Skeletal muscle satellite cell (primary cell): ENCODE data around the gene POLR3E.
"Not testable (repeated sequence)": the region's sequence is repeated elsewhere in the genome, so short reads cannot be mapped to it uniquely, and the experiment has no call there.

Experiments used
- H3K27me3 ChIP-seq: 2 replicates; pipeline ENCODE4 v1.7.0; 2013; ENCODE audit warnings: low read length; ENCODE audit not compliant: control insufficient read depth, insufficient read depth
- H3K36me3 ChIP-seq: 2 replicates; pipeline ENCODE4 v1.7.0; 2013; ENCODE audit warnings: mild to moderate bottlenecking, control low read depth, low read length; ENCODE audit not compliant: insufficient read depth
- H3K4me1 ChIP-seq: 2 replicates; pipeline ENCODE4 v1.7.0; 2013; ENCODE audit warnings: low read length; ENCODE audit not compliant: control insufficient read depth, insufficient read depth
- H3K4me2 ChIP-seq: 2 replicates; pipeline ENCODE4 v1.7.0; 2013; ENCODE audit warnings: mild to moderate bottlenecking, low read length
- H3K4me3 ChIP-seq: 2 replicates; pipeline ENCODE4 v1.7.0; 2013; ENCODE audit warnings: low read length
- H3K9ac ChIP-seq: 2 replicates; pipeline ENCODE4 v1.7.0; 2013; ENCODE audit warnings: mild to moderate bottlenecking, low read depth, low read length, moderate library complexity
- H3K9me3 ChIP-seq: replicated peaks from 2 replicates; pipeline ENCODE4 v1.7.0; 2013; ENCODE audit warnings: mild to moderate bottlenecking, control low read depth, low read length

The POLR3E gene

DNA sequence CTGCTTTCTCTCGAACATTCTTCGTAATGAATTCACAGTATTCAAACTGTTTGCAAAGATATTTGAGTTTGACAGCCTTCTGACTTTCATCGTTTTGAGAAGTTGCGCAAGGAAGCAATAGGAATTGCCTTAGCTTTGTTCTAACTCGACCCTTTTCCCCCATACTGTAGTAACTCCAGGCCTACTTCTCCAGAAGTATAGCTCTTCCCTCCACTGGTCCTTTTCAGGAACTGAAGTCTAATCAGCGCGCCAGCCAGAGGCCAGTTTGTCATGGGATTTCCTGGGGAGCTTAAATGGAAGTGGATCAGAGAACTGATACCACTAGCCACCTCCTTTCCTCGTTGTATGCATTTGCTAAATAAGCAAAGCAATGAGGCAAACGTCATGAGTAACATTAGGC lies 49.3 kb downstream of the POLR3E start:
- H3K9me3 ChIP-seq: no peaks in the 10 kb centered on the region
- no peak overlapping the region for H3K4me2 ChIP-seq
- H3K36me3 ChIP-seq: peaks cover 64% of the 10 kb centered on the region
- H3K4me3 ChIP-seq: no peak overlapping the region
- no peaks in the 10 kb centered on the region for H3K4me1 ChIP-seq
- no peak overlapping the region for H3K9ac ChIP-seq
- H3K27me3 ChIP-seq: no peaks in the 10 kb centered on the region

DNA sequence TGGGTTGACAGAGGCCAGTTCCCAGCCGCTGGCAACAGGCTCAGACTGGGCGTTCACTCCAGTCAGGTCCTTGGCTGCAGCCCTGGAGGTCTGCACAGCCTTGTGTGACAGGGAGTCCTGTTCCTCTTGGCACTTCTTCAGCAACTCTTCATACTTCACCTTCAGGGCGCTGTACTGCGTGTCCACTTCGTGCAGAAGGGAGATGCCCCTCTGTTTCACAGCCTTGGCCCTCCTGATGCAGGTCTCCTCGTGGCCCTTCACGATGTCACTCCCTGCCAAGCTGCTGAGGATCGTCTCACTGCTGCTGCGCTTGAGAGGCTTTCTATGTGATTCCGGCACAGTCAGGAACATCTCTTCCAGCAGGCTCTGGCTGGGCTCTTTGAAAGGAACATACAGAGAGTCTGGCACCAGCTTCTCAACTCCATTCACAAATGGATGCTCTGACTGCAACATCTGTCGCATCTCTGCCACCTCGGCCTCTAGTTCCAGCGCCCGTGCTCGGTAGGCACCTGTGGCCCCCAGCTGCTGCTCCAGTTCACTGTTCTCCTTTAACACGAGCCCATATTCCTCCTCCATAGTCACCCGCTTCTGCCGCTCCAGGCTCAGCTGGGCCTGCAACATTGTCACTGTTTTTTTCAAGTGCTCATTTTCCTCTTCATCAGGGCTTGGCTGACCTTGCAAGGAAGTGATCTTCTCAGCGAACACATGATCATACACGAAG lies 50.1 kb downstream of the POLR3E start:
- Histone ChIP-seq H3K9ac (no peak overlapping the region), H3K9me3 (no peaks in the 10 kb centered on the region), H3K36me3 (peaks cover 71% of the 10 kb centered on the region), H3K4me2 (no peak overlapping the region), H3K27me3 (no peaks in the 10 kb centered on the region), H3K4me1 (no peaks in the 10 kb centered on the region), H3K4me3 (no peak overlapping the region)

DNA sequence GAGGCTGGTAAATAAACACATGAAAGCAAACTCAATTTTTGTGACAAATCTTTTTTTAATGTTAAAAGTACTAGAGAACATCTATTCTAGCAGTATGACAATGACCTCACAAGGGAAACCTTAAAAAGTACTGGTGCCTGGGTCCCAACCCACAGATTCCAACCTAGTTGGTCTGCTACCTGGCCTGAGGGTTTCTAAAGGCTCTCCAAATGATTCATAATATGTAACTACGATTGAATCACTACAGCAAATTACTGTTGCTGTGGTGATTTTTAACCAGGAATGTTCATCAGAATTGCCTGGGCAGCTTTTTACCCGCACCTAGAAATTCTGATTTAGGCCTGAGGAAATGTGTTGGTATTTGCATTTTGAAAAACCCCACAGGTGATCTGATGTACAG lies 51.1 kb downstream of the POLR3E start:
- no peaks in the 10 kb centered on the region for H3K9me3 ChIP-seq
- peaks cover 10% of the 10 kb centered on the region for H3K4me1 ChIP-seq
- no peak overlapping the region for H3K4me2 ChIP-seq
- no peak overlapping the region for H3K4me3 ChIP-seq
- H3K9ac ChIP-seq: no peak overlapping the region
- H3K27me3 ChIP-seq: no peaks in the 10 kb centered on the region
- H3K36me3 ChIP-seq: peaks cover 67% of the 10 kb centered on the region

DNA sequence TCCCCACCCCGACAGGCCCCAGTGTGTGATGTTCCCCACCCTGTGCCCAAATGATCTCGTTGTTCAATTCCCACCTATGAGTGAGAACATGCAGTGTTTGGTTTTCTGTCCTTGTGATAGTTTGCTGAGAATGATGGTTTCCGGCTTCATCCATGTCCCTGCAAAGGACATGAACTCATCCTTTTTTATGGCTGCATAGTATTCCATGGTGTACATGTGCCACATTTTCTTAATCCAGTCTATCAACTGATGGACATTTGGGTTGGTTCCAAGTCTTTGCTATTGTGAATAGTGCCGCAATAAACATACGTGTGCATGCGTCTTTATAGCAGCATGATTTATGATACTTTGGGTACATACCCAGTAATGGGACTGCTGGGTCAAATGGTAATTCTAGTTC lies 53.8 kb downstream of the POLR3E start:
- not testable (repeated sequence) for H3K4me2 ChIP-seq, H3K27me3 ChIP-seq, H3K9ac ChIP-seq, H3K9me3 ChIP-seq, H3K4me3 ChIP-seq
- Histone ChIP-seq H3K36me3 (peaks cover 58% of the 10 kb centered on the region), H3K4me1 (peaks cover 21% of the 10 kb centered on the region)

DNA sequence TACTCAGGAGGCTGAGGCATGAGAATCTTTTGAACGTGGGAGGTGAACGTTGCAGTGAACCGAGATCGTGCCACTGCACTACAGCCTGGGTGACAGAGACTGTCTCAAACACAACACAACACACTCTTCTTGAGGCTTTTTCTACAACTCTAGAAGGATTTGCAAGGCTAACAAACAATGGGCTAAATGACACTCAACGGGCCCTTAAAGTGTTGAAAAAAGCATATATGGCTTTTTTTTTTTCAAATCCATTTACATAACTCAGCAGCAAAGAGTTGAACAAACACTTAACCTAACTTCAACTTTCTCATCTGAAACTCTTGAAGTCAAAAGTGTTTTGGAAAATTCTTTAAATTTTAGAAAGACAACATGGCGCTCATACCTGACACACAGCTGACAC lies 54.9 kb downstream of the POLR3E start:
- no peaks in the 10 kb centered on the region for H3K9me3 ChIP-seq
- H3K27me3 ChIP-seq: no peaks in the 10 kb centered on the region
- H3K9ac ChIP-seq: no peak overlapping the region
- peaks cover 49% of the 10 kb centered on the region for H3K36me3 ChIP-seq
- no peak overlapping the region for H3K4me2 ChIP-seq
- peaks cover 21% of the 10 kb centered on the region for H3K4me1 ChIP-seq
- H3K4me3 ChIP-seq: no peak overlapping the region

DNA sequence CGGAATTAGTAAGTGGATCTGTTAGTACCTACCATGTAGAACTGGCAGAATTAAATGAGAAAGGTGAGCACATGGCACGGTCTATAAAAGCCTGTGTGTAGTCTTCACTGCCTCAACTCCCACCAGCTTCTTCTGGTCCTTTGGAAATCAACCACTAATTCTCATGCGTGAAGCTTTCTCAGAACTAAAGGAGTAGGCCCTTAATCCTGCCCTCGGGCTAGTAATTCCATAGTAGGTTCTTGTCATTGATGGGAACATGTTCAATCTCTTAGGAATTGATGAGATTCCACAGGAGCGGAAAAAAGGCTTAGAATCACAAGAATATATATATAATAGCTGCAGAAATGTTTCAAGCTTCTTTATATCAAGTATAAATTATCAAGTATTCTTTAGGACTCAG lies 55.5 kb downstream of the POLR3E start:
- Histone ChIP-seq H3K4me3 (peak overlapping the region; percentile 1), H3K4me1 (peaks cover 21% of the 10 kb centered on the region), H3K27me3 (no peaks in the 10 kb centered on the region), H3K9me3 (no peaks in the 10 kb centered on the region), H3K4me2 (peak overlapping the region; percentile 61), H3K36me3 (peaks cover 46% of the 10 kb centered on the region), H3K9ac (peak overlapping the region; percentile 46)

DNA sequence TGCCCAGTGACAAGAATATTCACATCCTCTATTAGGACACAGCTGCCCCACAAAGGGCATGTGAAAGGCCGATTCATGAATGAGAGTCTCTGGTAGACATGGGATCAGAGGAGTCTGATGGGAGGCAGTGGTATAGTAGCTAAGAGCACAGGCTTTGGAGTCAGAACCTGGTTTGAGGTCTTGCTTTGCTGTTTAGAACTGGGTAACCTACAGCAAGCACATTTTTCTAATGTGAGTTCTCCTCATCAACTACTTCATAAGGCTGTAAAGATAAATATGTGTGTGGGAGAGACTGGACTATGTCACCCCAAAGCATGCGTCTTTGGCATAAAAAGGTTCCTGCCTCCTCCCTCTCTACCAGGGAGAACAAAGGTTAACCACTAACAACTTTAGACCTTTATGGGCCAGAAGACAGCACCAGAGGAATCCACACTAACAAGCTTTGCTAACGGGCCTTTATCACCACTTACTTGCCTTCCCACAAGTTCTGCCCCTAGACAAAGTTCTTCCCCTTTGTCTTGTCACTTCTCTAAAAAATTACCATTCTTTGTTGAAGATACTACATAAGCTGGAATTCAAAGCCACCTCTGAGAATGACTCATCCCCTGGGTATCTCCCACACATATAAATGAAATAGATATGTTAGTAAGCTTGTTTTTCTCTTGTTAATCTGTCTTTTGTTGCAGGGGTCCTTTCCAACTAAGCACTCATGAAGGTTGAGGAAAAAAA lies 56.1 kb downstream of the POLR3E start:
- Histone ChIP-seq H3K4me3 (peak overlapping the region; percentile 1), H3K9ac (peak overlapping the region; percentile 46), H3K27me3 (no peaks in the 10 kb centered on the region), H3K4me2 (peak overlapping the region; percentile 61), H3K4me1 (peaks cover 21% of the 10 kb centered on the region), H3K9me3 (no peaks in the 10 kb centered on the region), H3K36me3 (peaks cover 41% of the 10 kb centered on the region)

DNA sequence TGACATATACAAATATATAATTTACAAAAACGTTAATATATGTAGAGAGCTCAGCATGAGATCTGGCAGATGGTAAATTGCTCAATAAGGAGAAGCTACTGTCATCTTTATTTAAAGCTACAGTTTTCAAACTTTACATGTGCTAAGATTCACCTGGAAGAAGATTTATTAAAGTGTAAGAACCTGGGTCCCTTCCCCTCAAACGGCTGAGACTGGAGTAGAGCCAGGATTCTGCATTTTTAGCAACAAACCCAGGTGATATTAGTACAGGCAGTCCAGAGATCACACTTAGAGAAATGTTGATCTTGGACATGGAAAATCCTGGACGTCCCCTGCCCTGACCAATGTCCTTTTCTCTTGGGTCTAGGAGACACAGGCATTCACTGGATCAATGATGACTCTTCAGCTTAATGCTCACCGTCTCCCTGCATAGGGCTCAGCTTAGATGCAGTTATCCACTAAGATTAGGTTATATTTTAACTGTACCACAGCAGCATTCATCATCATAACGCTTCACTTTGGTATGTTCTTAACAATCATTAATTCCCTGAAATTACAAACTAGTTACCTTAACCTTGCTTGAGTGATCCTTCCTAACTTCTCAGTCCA lies 56.8 kb downstream of the POLR3E start:
- H3K4me1 ChIP-seq: peaks cover 21% of the 10 kb centered on the region
- H3K9ac ChIP-seq: peak overlapping the region; percentile 22
- H3K4me2 ChIP-seq: peak overlapping the region; percentile 61
- H3K36me3 ChIP-seq: peaks cover 35% of the 10 kb centered on the region
- no peaks in the 10 kb centered on the region for H3K9me3 ChIP-seq
- no peak overlapping the region for H3K4me3 ChIP-seq
- H3K27me3 ChIP-seq: no peaks in the 10 kb centered on the region

DNA sequence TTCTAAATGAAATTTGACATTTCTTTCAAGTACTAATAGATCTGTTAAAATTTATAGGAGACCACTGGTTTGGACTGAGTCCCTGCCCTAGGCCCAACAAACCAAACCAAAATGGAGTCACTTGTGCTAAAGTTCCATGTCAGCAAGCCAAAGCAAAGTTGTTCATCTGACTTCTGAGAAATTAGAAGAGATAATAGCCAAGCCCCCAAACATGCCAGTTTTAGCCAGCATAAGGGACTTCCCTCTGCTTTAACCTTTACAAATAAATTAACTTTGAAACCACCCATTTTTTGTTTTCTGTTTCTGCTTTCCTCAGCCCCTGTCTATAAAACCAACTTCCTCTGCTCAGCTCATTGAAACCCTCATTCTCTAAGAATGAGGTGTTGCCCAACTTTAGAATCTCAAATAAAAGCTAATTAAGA lies 58.3 kb downstream of the POLR3E start:
- Histone ChIP-seq H3K4me2 (no peak overlapping the region), H3K27me3 (no peaks in the 10 kb centered on the region), H3K9ac (no peak overlapping the region), H3K36me3 (peaks cover 27% of the 10 kb centered on the region), H3K4me1 (peaks cover 21% of the 10 kb centered on the region), H3K9me3 (no peaks in the 10 kb centered on the region), H3K4me3 (no peak overlapping the region)

DNA sequence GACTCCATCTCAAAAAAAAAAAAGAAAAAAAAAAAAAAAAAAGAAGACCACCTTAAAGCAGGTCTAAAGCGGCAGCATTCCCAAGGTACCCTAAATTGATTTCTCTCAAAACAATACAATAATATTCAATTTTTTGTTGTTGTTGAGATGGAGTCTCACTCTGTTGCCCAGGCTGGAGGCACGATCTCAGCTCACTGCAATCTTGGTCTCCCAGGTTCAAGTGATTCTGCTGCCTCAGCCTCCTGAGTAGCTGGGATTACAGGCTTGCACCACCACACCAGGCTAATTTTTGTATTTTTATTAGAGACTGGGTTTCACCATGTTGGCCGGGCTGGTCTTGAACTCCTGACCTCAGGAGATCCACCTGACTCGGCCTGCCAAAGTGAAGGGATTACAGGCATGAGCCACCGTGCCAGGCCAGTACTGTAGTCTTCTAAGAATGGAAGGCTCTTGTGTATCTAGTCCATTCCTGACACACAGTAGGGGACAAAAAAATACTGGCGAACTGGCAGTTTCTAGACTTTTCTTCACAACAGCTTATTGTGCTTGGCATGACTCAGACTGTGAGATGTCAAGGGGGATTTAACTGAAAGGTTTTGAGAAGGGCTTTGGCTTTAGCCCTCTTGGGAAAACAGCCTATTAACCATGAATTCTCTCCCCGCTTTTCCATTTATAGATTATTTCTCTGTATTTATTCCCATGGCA lies 59.9 kb downstream of the POLR3E start:
- Histone ChIP-seq H3K36me3 (peaks cover 23% of the 10 kb centered on the region), H3K4me1 (peaks cover 21% of the 10 kb centered on the region), H3K27me3 (no peaks in the 10 kb centered on the region), H3K9ac (no peak overlapping the region), H3K4me2 (no peak overlapping the region), H3K9me3 (no peaks in the 10 kb centered on the region), H3K4me3 (no peak overlapping the region)

DNA sequence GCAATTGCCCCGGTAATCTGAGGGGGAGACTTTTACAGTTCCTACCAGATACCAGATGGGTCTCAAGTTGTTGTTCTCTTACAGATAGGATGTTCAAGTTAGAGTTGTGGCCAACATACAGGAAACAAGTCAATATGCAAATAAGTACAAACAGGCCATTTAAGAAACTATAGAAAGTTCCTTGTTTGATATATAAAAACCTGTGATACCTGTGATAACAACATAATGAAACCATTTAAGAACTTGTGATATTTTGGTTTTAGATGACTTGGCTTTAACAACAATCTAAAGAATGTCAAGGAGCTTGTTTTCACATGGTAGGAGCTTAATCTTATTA lies 60.4 kb downstream of the POLR3E start:
- Histone ChIP-seq H3K4me3 (no peak overlapping the region), H3K27me3 (no peaks in the 10 kb centered on the region), H3K9me3 (no peaks in the 10 kb centered on the region), H3K36me3 (peaks cover 26% of the 10 kb centered on the region), H3K9ac (no peak overlapping the region), H3K4me2 (no peak overlapping the region), H3K4me1 (peaks cover 18% of the 10 kb centered on the region)
